MM.1S (cell line): ENCODE measurements around the gene GABARAP.

ENCODE experiments used
- EZH2 ChIP-seq: fragments of 300-600 bp; sonication (generic); optimal IDR thresholded peaks from 2 replicates; pipeline ENCODE3; 2017; ENCODE audit warnings: low read depth, mild to moderate bottlenecking, antibody characterized with exemption, low read length, mixed read lengths
- EZH2phosphoT487 ChIP-seq: fragments of 300-600 bp; sonication (generic); IDR thresholded peaks from 2 replicates; pipeline ENCODE4 v1.6.1; 2018; ENCODE audit warnings: antibody characterized with exemption, low read length
- TF ChIP-seq, protein P1 (sequence below): fragments of 300-600 bp; sonication (generic); IDR thresholded peaks from 2 replicates; pipeline ENCODE4 v1.5.1; 2016; ENCODE audit warnings: antibody characterized with exemption, low read length, mixed read lengths

DNA sequence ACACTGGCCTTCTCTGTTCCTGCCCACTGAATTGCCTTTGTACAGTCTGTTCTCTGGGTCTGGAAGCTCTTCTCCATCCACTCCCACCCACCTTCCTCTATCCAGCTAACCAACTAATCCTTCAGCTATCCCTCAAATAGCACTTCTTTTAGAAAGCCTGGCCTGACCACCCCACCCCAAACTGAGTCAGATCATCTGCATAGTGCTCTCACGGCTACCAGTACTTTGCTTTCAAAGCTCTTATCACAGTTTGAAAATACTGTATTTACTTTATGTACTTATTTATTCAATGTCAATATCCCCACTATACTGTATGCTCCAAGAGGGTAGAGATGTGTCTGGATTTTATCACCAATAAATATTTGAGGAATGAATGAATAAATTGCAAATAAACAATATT is 24.5 kb upstream of the GABARAP start:
- TF ChIP-seq, protein P1, sequence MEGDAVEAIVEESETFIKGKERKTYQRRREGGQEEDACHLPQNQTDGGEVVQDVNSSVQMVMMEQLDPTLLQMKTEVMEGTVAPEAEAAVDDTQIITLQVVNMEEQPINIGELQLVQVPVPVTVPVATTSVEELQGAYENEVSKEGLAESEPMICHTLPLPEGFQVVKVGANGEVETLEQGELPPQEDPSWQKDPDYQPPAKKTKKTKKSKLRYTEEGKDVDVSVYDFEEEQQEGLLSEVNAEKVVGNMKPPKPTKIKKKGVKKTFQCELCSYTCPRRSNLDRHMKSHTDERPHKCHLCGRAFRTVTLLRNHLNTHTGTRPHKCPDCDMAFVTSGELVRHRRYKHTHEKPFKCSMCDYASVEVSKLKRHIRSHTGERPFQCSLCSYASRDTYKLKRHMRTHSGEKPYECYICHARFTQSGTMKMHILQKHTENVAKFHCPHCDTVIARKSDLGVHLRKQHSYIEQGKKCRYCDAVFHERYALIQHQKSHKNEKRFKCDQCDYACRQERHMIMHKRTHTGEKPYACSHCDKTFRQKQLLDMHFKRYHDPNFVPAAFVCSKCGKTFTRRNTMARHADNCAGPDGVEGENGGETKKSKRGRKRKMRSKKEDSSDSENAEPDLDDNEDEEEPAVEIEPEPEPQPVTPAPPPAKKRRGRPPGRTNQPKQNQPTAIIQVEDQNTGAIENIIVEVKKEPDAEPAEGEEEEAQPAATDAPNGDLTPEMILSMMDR: no peak
- TF ChIP-seq EZH2 (no peak), EZH2phosphoT487 (no peak)
